ENCODE measurements around the gene DCAF4.

- TF ChIP-seq, protein P1, sequence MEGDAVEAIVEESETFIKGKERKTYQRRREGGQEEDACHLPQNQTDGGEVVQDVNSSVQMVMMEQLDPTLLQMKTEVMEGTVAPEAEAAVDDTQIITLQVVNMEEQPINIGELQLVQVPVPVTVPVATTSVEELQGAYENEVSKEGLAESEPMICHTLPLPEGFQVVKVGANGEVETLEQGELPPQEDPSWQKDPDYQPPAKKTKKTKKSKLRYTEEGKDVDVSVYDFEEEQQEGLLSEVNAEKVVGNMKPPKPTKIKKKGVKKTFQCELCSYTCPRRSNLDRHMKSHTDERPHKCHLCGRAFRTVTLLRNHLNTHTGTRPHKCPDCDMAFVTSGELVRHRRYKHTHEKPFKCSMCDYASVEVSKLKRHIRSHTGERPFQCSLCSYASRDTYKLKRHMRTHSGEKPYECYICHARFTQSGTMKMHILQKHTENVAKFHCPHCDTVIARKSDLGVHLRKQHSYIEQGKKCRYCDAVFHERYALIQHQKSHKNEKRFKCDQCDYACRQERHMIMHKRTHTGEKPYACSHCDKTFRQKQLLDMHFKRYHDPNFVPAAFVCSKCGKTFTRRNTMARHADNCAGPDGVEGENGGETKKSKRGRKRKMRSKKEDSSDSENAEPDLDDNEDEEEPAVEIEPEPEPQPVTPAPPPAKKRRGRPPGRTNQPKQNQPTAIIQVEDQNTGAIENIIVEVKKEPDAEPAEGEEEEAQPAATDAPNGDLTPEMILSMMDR (IDR thresholded peaks at IDR 0.05), result no peak
- no peak for TF ChIP-seq POLR2A (IDR thresholded peaks at IDR 0.05)
Observed at GRCh38 chr14:72913809-72914208, 12.5 kb upstream of the DCAF4 start.

All from testis (tissue), 2 donors.